Cerebellar nuclear complex (tissue), 1 donor: Measurements from ENCODE around the gene CRYZL1.
A peak's percentile ranks its signal among the peaks of the same experiment; 100 is the strongest.

Experiments
- DNase-seq, 2 experiments: peaks; one replicate each; lab custom pipeline; 2025; lab: John Stamatoyannopoulos, UW

CRYZL1 gene

GRCh38 chr21:33560965-33561364 lies 80.6 kb downstream of the CRYZL1 start:
- DNase-seq = no peak

- DNase-seq = no peak
These were observed 81.7 kb downstream of the CRYZL1 start for GRCh38 chr21:33559813-33560212.

GRCh38 chr21:33558777-33559421 lies 82.6 kb downstream of the CRYZL1 start:
- no peak for DNase-seq

- DNase-seq = no peak
These were observed 84.1 kb downstream of the CRYZL1 start for GRCh38 chr21:33557447-33557846.

- no peak for DNase-seq
These were observed 86.6 kb downstream of the CRYZL1 start for GRCh38 chr21:33554982-33555344.

GRCh38 chr21:33554236-33554981 lies 87.1 kb downstream of the CRYZL1 start:
- no peak for DNase-seq

- no peak for DNase-seq
These were observed 88.4 kb downstream of the CRYZL1 start for GRCh38 chr21:33552999-33553598.

GRCh38 chr21:33552093-33552998 lies 89.2 kb downstream of the CRYZL1 start:
- no peak for DNase-seq

GRCh38 chr21:33551664-33552063 lies 89.9 kb downstream of the CRYZL1 start:
- DNase-seq = no peak

- no peak for DNase-seq
These were observed 90.5 kb downstream of the CRYZL1 start for GRCh38 chr21:33550772-33551660.

- DNase-seq = no peak
These were observed 91.4 kb downstream of the CRYZL1 start for GRCh38 chr21:33549848-33550771.

- no peak for DNase-seq
These were observed 95.5 kb downstream of the CRYZL1 start for GRCh38 chr21:33546086-33546485.

GRCh38 chr21:33544451-33545195 lies 96.9 kb downstream of the CRYZL1 start:
- no peak for DNase-seq

- DNase-seq = no peak
These were observed 97.9 kb downstream of the CRYZL1 start for GRCh38 chr21:33543505-33544129.

GRCh38 chr21:33542640-33543504 lies 98.7 kb downstream of the CRYZL1 start, which contains the start of gene SON:
Gene SON, plus strand, starts transcription at chr21:33543038. Its CDS starts 55 bp downstream, at chr21:33543093.
- DNase-seq = peak; percentile 95 to 96

- peak in 1 of 2 experiments; percentile 34 for DNase-seq
These were observed 99.5 kb downstream of the CRYZL1 start, which contains the start of gene GART for GRCh38 chr21:33541756-33542639. Gene GART, minus strand, starts transcription at chr21:33542117. Its CDS starts 2,802 bp downstream, at chr21:33539315.
